ENCODE results near the gene PCDHGA6.
"Not testable (repeated sequence)": the region's sequence is repeated elsewhere in the genome, so short reads cannot be mapped to it uniquely, and the experiment has no call there.

The PCDHGA6 gene

DNA sequence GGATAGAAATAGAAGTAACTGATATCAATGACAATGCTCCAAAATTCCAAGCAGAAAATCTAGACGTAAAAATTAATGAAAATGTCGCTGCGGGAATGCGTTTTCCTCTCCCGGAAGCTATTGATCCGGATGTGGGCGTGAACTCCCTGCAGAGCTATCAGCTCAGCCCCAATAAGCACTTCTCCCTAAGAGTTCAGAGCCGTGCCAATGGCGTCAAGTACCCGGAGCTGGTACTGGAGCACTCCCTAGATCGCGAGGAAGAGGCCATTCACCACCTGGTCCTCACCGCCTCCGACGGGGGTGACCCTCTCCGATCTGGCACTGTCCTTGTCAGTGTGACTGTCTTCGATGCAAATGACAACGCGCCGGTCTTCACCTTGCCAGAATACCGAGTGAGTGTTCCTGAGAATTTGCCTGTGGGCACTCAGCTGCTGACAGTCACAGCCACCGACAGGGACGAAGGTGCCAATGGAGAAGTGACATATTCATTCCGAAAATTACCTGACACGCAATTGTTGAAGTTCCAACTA lies 39.9 kb downstream of the PCDHGA6 start:
- H3K36me3 ChIP-seq, result no peaks in the 10 kb centered on the region
- TF ChIP-seq, protein P1, sequence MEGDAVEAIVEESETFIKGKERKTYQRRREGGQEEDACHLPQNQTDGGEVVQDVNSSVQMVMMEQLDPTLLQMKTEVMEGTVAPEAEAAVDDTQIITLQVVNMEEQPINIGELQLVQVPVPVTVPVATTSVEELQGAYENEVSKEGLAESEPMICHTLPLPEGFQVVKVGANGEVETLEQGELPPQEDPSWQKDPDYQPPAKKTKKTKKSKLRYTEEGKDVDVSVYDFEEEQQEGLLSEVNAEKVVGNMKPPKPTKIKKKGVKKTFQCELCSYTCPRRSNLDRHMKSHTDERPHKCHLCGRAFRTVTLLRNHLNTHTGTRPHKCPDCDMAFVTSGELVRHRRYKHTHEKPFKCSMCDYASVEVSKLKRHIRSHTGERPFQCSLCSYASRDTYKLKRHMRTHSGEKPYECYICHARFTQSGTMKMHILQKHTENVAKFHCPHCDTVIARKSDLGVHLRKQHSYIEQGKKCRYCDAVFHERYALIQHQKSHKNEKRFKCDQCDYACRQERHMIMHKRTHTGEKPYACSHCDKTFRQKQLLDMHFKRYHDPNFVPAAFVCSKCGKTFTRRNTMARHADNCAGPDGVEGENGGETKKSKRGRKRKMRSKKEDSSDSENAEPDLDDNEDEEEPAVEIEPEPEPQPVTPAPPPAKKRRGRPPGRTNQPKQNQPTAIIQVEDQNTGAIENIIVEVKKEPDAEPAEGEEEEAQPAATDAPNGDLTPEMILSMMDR (IDR thresholded peaks at IDR 0.05), result no peak
- H3K4me1 ChIP-seq (ENCODE audit: control insufficient read depth in 1 of 2, insufficient read depth in 1 of 2, low read depth in 1 of 2, low read length in 1 of 2), result peaks cover 8 to 14% of the 10 kb centered on the region in 2 experiments
- peaks cover 100% of the 10 kb centered on the region for H3K27me3 ChIP-seq
- H3K27ac ChIP-seq, result no peak overlapping the region
- no peak overlapping the region for H3K4me3 ChIP-seq (ENCODE audit: low read depth in 1 of 2, low read length in 1 of 2)
- peaks cover 14% of the 10 kb centered on the region for H3K9me3 ChIP-seq

DNA sequence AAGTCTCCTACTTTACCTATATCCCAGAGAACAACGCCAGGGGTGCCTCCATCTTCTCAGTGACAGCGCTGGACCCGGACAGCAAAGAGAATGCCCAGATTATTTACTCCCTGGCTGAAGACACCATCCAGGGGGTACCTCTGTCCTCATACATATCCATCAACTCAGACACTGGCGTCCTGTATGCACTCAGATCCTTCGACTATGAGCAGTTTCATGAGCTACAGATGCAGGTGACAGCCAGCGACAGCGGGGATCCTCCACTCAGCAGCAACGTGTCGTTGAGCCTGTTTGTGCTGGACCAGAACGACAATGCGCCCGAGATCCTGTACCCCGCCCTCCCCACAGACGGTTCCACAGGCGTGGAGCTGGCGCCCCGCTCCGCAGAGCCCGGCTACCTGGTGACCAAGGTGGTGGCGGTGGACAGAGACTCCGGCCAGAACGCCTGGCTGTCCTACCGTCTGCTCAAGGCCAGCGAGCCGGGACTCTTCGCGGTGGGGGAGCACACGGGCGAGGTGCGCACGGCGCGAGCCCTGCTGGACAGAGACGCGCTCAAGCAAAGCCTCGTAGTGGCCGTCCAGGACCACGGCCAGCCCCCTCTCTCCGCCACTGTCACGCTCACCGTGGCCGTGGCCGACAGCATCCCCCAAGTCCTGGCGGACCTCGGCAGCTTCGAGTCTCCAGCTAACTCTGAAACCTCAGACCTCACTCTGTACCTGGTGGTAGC lies 41.0 kb downstream of the PCDHGA6 start:
- H3K27me3 ChIP-seq, result peaks cover 100% of the 10 kb centered on the region
- H3K9me3 ChIP-seq, result peaks cover 11% of the 10 kb centered on the region
- not testable (repeated sequence) for H3K36me3 ChIP-seq; H3K27ac ChIP-seq; H3K4me3 ChIP-seq (ENCODE audit: low read depth in 1 of 2, low read length in 1 of 2)
- peaks cover 8 to 14% of the 10 kb centered on the region in 2 experiments for H3K4me1 ChIP-seq (ENCODE audit: control insufficient read depth in 1 of 2, insufficient read depth in 1 of 2, low read depth in 1 of 2, low read length in 1 of 2)

DNA sequence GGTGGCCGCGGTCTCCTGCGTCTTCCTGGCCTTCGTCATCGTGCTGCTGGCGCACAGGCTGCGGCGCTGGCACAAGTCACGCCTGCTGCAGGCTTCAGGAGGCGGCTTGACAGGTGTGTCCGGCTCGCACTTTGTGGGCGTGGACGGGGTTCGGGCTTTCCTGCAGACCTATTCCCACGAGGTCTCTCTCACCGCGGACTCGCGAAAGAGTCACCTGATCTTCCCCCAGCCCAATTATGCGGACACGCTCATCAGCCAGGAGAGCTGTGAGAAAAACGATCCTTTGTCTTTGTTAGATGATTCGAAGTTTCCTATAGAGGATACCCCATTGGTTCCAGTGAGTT lies 41.6 kb downstream of the PCDHGA6 start:
- Histone ChIP-seq H3K4me1 (ENCODE audit: control insufficient read depth in 1 of 2, insufficient read depth in 1 of 2, low read depth in 1 of 2, low read length in 1 of 2) (peaks cover 8 to 14% of the 10 kb centered on the region in 2 experiments), H3K27me3 (peaks cover 100% of the 10 kb centered on the region)
- H3K9me3 ChIP-seq; H3K36me3 ChIP-seq; H3K4me3 ChIP-seq (ENCODE audit: low read depth in 1 of 2, low read length in 1 of 2); H3K27ac ChIP-seq: not testable (repeated sequence)

DNA sequence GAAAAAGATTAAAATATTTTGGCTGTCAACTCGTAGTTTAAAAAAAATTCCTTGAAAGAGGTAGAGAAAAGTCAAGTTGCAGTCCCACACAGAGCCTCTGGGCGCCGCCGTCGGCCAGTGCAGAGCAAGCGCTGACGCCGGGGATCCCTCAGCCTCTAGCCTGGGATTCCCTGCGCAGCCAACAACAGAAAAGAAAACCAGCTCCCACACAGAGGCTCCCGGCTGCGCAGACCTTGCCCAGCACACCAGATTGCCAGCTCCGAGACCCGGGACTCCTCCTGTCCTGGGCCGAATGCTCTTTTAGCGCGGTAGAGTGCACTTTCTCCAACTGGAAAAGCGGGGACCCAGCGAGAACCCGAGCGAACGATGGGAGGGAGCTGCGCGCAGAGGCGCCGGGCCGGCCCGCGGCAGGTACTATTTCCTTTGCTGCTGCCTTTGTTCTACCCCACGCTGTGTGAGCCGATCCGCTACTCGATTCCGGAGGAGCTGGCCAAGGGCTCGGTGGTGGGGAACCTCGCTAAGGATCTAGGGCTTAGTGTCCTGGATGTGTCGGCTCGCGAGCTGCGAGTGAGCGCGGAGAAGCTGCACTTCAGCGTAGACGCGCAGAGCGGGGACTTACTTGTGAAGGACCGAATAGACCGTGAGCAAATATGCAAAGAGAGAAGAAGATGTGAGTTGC lies 43.9 kb downstream of the PCDHGA6 start, which contains the start of gene PCDHGB7:
Gene PCDHGB7, plus strand, starts transcription at position 184 of the 679 bp plus-strand sequence. Its CDS starts 183 bp downstream, at position 367.
- not testable (repeated sequence) for H3K27ac ChIP-seq, H3K36me3 ChIP-seq, H3K9me3 ChIP-seq
- H3K4me3 ChIP-seq (ENCODE audit: low read depth in 1 of 2, low read length in 1 of 2), result peak within 1 kb of the TSS; percentile 18 to 34
- H3K27me3 ChIP-seq, result peaks cover 100% of the 10 kb centered on the region
- H3K4me1 ChIP-seq (ENCODE audit: control insufficient read depth in 1 of 2, insufficient read depth in 1 of 2, low read depth in 1 of 2, low read length in 1 of 2), result peaks cover 17 to 24% of the 10 kb centered on the region in 2 experiments

DNA sequence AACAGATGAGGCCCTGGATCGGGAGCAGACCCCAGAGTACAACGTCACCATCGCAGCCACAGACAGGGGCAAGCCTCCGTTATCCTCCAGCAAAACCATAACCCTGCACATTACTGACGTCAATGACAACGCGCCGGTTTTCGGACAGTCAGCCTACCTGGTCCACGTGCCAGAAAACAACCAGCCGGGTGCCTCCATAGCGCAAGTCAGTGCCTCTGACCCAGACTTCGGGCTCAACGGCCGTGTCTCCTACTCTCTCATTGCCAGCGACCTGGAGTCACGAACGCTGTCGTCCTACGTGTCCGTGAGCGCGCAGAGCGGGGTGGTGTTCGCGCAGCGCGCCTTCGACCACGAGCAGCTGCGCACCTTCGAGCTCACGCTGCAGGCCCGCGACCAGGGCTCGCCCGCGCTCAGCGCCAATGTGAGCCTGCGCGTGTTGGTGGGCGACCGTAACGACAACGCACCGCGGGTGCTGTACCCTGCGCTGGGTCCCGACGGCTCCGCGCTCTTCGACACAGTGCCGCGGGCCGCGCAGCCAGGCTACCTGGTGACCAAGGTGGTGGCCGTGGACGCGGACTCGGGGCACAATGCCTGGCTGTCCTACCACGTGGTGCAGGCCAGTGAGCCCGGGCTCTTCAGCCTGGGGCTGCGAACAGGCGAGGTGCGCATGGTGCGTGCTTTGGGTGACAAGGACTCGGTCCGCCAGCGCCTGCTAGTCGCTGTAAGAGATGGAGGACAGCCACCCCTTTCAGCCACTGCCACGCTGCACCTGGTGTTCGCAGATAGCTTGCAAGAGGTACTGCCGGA lies 45.6 kb downstream of the PCDHGA6 start:
- Histone ChIP-seq H3K4me1 (ENCODE audit: control insufficient read depth in 1 of 2, insufficient read depth in 1 of 2, low read depth in 1 of 2, low read length in 1 of 2) (peaks cover 17% of the 10 kb centered on the region in 2 experiments), H3K9me3 (peaks cover 8% of the 10 kb centered on the region), H3K27ac (no peak overlapping the region), H3K36me3 (no peaks in the 10 kb centered on the region), H3K4me3 (ENCODE audit: low read depth in 1 of 2, low read length in 1 of 2) (no peak overlapping the region), H3K27me3 (peaks cover 100% of the 10 kb centered on the region)
- TF ChIP-seq, protein P1 (IDR thresholded peaks at IDR 0.05), result no peak

DNA sequence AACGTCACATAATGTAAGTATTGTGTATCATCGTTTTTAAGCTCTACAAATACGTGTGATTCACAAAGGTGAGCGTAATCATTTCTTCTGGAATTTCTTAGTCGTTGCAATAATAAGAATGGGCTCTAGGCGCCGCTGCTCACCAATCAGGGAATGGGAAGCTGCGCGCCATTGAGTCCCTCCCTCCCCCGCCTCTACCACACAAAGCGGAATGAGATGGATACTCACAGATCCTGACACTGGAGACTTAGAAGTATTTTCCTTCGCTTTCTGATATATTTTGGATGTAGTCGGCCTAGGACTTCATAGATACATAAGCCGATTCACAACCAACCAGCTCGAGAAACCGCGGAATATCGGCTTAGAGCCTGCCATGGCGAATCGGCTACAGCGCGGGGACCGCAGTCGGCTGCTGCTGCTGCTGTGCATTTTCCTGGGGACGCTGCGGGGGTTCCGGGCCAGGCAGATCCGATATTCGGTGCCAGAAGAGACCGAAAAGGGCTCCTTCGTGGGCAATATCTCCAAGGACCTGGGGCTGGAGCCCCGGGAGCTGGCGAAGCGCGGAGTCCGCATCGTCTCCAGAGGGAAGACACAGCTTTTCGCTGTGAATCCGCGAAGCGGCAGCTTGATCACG lies 47.3 kb downstream of the PCDHGA6 start, which contains the start of gene PCDHGA11:
Gene PCDHGA11, plus strand, starts transcription at position 197 of the 634 bp plus-strand sequence. Its CDS starts 177 bp downstream, at position 374.
- TF ChIP-seq, protein P1 (IDR thresholded peaks at IDR 0.05), result peak; percentile 69
- peaks cover 8% of the 10 kb centered on the region for H3K9me3 ChIP-seq
- H3K4me3 ChIP-seq (ENCODE audit: low read depth in 1 of 2, low read length in 1 of 2), result peak within 1 kb of the TSS; percentile 56
- peaks cover 17% of the 10 kb centered on the region in 2 experiments for H3K4me1 ChIP-seq (ENCODE audit: control insufficient read depth in 1 of 2, insufficient read depth in 1 of 2, low read depth in 1 of 2, low read length in 1 of 2)
- no peaks in the 10 kb centered on the region for H3K36me3 ChIP-seq
- H3K27ac ChIP-seq, result no peak within 1 kb of the TSS
- H3K27me3 ChIP-seq, result peaks cover 100% of the 10 kb centered on the region

All from neutrophil (primary cell).